Endothelial cell of umbilical vein (primary cell): ENCODE data around the gene DCLK2. TPM values are rescaled to one million over a fixed set of nuclear protein-coding genes. Genes with fewer than 3 reads are reported as not detected.

ENCODE experiments used
- BruUV-seq: library from RNA; stranded (reverse); fragments of 400-500 nt; replicated peaks from 2 replicates; lab custom pipeline; 2021; lab: Mats Ljungman, UMichigan
- CTCF ChIA-PET: fragments of 300-600, 350-600 bp; sonication (Branson Sonifier 250); formaldehyde crosslinking; loops from one replicate; lab custom pipeline; 2021; ENCODE audit warnings: antibody characterized with exemption, inconsistent platforms; lab: Charles Lee
- POLR2A ChIA-PET: fragments of 300-600, 350-600 bp; sonication (Branson Sonifier 250); formaldehyde crosslinking; loops from one replicate; lab custom pipeline; 2021; ENCODE audit warnings: antibody characterized with exemption, inconsistent platforms; lab: Charles Lee
- DNase-seq: peaks from one replicate; pipeline ENCODE4 v3.0.0-alpha.2; 2011; ENCODE audit warnings: low read depth, low spot score
- FAIRE-seq: peaks from 2 replicates; lab custom pipeline; 2011; peaks lifted over from hg19 to GRCh38; lab: Jason Lieb, UNC
- H2AFZ ChIP-seq: 2 replicates; pipeline ENCODE4 v1.6.0; 2012; ENCODE audit warnings: low read depth, low read length, control low read depth, inconsistent platforms
- H3K27ac ChIP-seq: 2 replicates; pipeline ENCODE4 v1.5.1; 2011; ENCODE audit warnings: low read depth, mild to moderate bottlenecking, control low read depth, low read length, moderate library complexity; ENCODE audit not compliant: insufficient read depth
- H3K27me3 ChIP-seq, 2 experiments: 2 replicates each; pipeline versions ENCODE4 v1.6.0 to v1.6.1; 2011; ENCODE audit warnings: low read length in 2 of 2, mixed read lengths in 1 of 2; ENCODE audit not compliant: control insufficient read depth in 2 of 2, insufficient read depth in 2 of 2
- H3K36me3 ChIP-seq, 2 experiments: 2 replicates in 1 of 2; 3 replicates in 1 of 2; pipeline ENCODE4 v1.5.1; 2011; ENCODE audit warnings: low read length in 2 of 2, mild to moderate bottlenecking in 1 of 2, moderate library complexity in 1 of 2; ENCODE audit not compliant: control insufficient read depth in 2 of 2, insufficient read depth in 2 of 2; ENCODE audit errors: extremely low read depth in 1 of 2
- H3K4me1 ChIP-seq: 3 replicates; pipeline ENCODE4 v1.5.1; 2011; ENCODE audit warnings: mild to moderate bottlenecking, low read length; ENCODE audit not compliant: control insufficient read depth, insufficient read depth; ENCODE audit errors: extremely low read depth
- H3K4me2 ChIP-seq: 2 replicates; pipeline ENCODE4 v1.6.1; 2011; ENCODE audit warnings: low read length, control low read depth, mixed read lengths; ENCODE audit not compliant: insufficient read depth
- H3K4me3 ChIP-seq, 3 experiments: fragments of 200-600 bp in 1 of 3; sonication (generic), shearing (Covaris generic) in 1 of 3; replicated peaks in 1 of 3; 2 replicates each; pipeline ENCODE4 v1.5.1; 2011 to 2016; ENCODE audit warnings: control low read depth in 3 of 3, low read length in 3 of 3, mild to moderate bottlenecking in 2 of 3, inconsistent platforms in 1 of 3, low read depth in 1 of 3, moderate library complexity in 1 of 3; ENCODE audit not compliant: insufficient read depth in 1 of 3
- H3K79me2 ChIP-seq: 2 replicates; pipeline ENCODE4 v1.6.0; 2012; ENCODE audit warnings: low read length, inconsistent platforms; ENCODE audit not compliant: control insufficient read depth, insufficient read depth
- H3K9ac ChIP-seq: replicated peaks from 2 replicates; pipeline ENCODE3; 2011; ENCODE audit warnings: low read length, control low read depth; ENCODE audit not compliant: insufficient read depth; ENCODE audit errors: extremely low read depth
- H3K9me1 ChIP-seq: replicated peaks from 3 replicates; pipeline ENCODE4 v1.6.0; 2011; ENCODE audit warnings: mild to moderate bottlenecking, low read length; ENCODE audit not compliant: control insufficient read depth, insufficient read depth; ENCODE audit errors: extremely low read depth
- H3K9me3 ChIP-seq: replicated peaks from 2 replicates; pipeline ENCODE4 v1.5.1; 2012; ENCODE audit warnings: low read length, inconsistent platforms; ENCODE audit not compliant: control insufficient read depth, insufficient read depth
- H4K20me1 ChIP-seq: replicated peaks from 2 replicates; pipeline ENCODE3; 2011; ENCODE audit warnings: mild to moderate bottlenecking, low read length; ENCODE audit not compliant: control insufficient read depth, insufficient read depth; ENCODE audit errors: extremely low read depth
- EZH2 ChIP-seq: IDR thresholded peaks from 2 replicates; pipeline ENCODE4 v1.6.1; 2012; ENCODE audit warnings: borderline replicate concordance, low read depth, mild to moderate bottlenecking, moderate library complexity, low read length, inconsistent platforms; ENCODE audit not compliant: severe bottlenecking
- FOS ChIP-seq: IDR thresholded peaks from 2 replicates; pipeline ENCODE4 v1.6.1; 2011; ENCODE audit warnings: mild to moderate bottlenecking, low read length, moderate library complexity, borderline replicate concordance; ENCODE audit not compliant: insufficient read depth
- GATA2 ChIP-seq: IDR thresholded peaks from 2 replicates; pipeline ENCODE4 v1.7.0; 2011; ENCODE audit warnings: low read depth, mild to moderate bottlenecking, moderate library complexity, mixed read lengths, low read length; ENCODE audit not compliant: insufficient read length, insufficient read depth
- JUN ChIP-seq: IDR thresholded peaks from 2 replicates; pipeline ENCODE4 v1.6.1; 2011; ENCODE audit warnings: borderline replicate concordance, low read depth; ENCODE audit not compliant: insufficient read length, insufficient read depth
- MYC ChIP-seq: IDR thresholded peaks from one replicate; pipeline ENCODE4 v1.6.1; 2011; ENCODE audit warnings: mild to moderate bottlenecking, low read depth, low read length
- POLR2AphosphoS5 ChIP-seq: IDR thresholded peaks from 2 replicates; pipeline ENCODE4 v1.6.1; 2012; ENCODE audit warnings: low read depth, mild to moderate bottlenecking, control low read depth, low read length, moderate library complexity; ENCODE audit not compliant: insufficient read depth
- dilution Hi-C: fragments of 300-500 bp; cut with MboI; formaldehyde crosslinking; loops from one replicate; pipeline ENCODE4 v1.15.0; 2019; ENCODE audit warnings: low sequenced_read_pairs; ENCODE audit not compliant: extremely low pct_ligation_motif_present
- intact Hi-C: fragments of 100-400 bp; cut with micrococcal nuclease; formaldehyde crosslinking; loops from one replicate; pipeline ENCODE4 v1.10.0; 2022
- polyA plus RNA-seq, 4 experiments: library from polyadenylated mRNA; depleted of rRNA in 3 of 4; stranded (reverse) in 3 of 4; unstranded in 1 of 4; fragments of >200 nt; gene quantifications; 2 replicates each; pipeline versions ENCODE4 v1.2.1 to v1.2.3, GENCODE V29; 2011 to 2012; ENCODE audit warnings: missing spikeins in 1 of 4
- total RNA-seq: library from RNA; stranded (reverse); gene quantifications from 2 replicates; pipeline ENCODE4 v1.2.3, GENCODE V29; 2021
- TF ChIP-seq, protein P1 (sequence below): IDR thresholded peaks from 2 replicates; pipeline ENCODE4 v1.6.1; 2011; ENCODE audit not compliant: insufficient read depth, insufficient read length
- TF ChIP-seq, protein P2 (sequence below), 2 donors: IDR thresholded peaks; 1 replicate in 1 of 2; 2 replicates in 1 of 2; pipeline ENCODE4 v1.5.1; 2011; ENCODE audit warnings: low read length in 2 of 2, mild to moderate bottlenecking in 2 of 2, moderate library complexity in 2 of 2, control low read depth in 1 of 2, inconsistent platforms in 1 of 2, low read depth in 1 of 2; ENCODE audit not compliant: insufficient read depth in 1 of 2; ENCODE audit errors: extremely low read depth in 1 of 2

DCLK2 gene
- total and polyA plus RNA-seq, 2 donors (not counting 3 experiments of a cell fraction or from before 2014, with no cell fraction given), result 1.7 to 4.7 TPM

DNA sequence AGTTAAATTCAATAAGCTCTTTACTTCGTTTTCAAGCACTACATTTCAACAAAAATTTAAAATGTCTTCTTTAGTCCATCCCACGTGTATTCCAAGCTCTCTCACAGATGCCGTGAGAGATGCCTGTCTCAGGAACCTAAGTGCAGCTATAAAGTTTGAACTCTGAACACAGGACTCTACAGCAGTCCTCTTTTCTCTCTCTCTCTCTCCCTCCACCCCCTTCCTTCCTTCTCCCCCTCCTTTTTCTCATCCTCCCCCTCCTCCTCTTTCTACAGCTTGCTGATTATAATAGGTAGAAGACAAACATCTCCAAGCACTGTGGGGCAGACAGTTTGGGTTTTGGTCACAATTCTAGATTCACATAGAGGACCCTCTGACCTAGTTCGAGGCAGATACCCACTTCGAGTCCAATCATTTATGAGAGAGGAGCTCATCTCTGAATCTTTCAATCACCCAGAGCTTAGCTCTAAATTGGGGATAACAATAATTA lies 31.5 kb upstream of the DCLK2 start:
- intact Hi-C loops, result no loop called here
- Histone ChIP-seq H3K9me1 (no peaks in the 10 kb centered on the region), H3K9ac (no peak overlapping the region), H3K4me2 (no peak overlapping the region), H3K36me3 (no peaks in the 10 kb centered on the region), H4K20me1 (no peaks in the 10 kb centered on the region), H3K79me2 (no peaks in the 10 kb centered on the region), H3K27ac (no peak overlapping the region), H3K4me1 (no peaks in the 10 kb centered on the region), H3K9me3 (no peaks in the 10 kb centered on the region), H2AFZ (no peak overlapping the region), H3K27me3 (peaks cover 0 to 2% of the 10 kb centered on the region in 2 experiments), H3K4me3 (no peak overlapping the region)
- TF ChIP-seq GATA2 (no peak), POLR2AphosphoS5 (no peak), FOS (no peak), EZH2 (no peak), JUN (no peak), MYC (no peak)
- TF ChIP-seq, protein P1, sequence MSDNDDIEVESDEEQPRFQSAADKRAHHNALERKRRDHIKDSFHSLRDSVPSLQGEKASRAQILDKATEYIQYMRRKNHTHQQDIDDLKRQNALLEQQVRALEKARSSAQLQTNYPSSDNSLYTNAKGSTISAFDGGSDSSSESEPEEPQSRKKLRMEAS, result no peak
- TF ChIP-seq, protein P2, sequence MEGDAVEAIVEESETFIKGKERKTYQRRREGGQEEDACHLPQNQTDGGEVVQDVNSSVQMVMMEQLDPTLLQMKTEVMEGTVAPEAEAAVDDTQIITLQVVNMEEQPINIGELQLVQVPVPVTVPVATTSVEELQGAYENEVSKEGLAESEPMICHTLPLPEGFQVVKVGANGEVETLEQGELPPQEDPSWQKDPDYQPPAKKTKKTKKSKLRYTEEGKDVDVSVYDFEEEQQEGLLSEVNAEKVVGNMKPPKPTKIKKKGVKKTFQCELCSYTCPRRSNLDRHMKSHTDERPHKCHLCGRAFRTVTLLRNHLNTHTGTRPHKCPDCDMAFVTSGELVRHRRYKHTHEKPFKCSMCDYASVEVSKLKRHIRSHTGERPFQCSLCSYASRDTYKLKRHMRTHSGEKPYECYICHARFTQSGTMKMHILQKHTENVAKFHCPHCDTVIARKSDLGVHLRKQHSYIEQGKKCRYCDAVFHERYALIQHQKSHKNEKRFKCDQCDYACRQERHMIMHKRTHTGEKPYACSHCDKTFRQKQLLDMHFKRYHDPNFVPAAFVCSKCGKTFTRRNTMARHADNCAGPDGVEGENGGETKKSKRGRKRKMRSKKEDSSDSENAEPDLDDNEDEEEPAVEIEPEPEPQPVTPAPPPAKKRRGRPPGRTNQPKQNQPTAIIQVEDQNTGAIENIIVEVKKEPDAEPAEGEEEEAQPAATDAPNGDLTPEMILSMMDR (IDR thresholded peaks at IDR 0.05; ENCODE audit: extremely low read depth in 1 of 2, insufficient read depth in 1 of 2, low read depth in 1 of 2, low read length in 2 of 2), result no peak
- dilution Hi-C loops, result no loop called here
- DNase-seq, result no peak
- CTCF ChIA-PET, result interaction anchor here (0.6 to 1.2 kb wide), 3 partner anchors 15 to 1481 kb away, joined by 3 read pairs; no protein-coding TSS in a partner anchor
- FAIRE-seq, result no peak
- no TSS peak for BruUV-seq
- POLR2A ChIA-PET, result no interaction called here
